IMR-90 (cell line): ENCODE measurements around the gene PRELID2. TPM values are rescaled to one million over a fixed set of nuclear protein-coding genes. Genes with fewer than 3 reads are reported as not detected.

ENCODE experiments used
- ATAC-seq: fragments of 200-7000 bp; cut with Tn5 transposase; 2 replicates; pipeline ENCODE4 v1.9.1; 2020; ENCODE audit warnings: low read depth, mild to moderate bottlenecking, moderate library complexity
- BruUV-seq: library from RNA; stranded (reverse); fragments of 400-500 nt; replicated peaks from 2 replicates; lab custom pipeline; 2021; lab: Mats Ljungman, UMichigan
- CTCF ChIA-PET: fragments of 300-600 bp; formaldehyde crosslinking; extraction: SDS; loops from one replicate; lab custom pipeline; 2021; ENCODE audit warnings: antibody characterized with exemption; lab: Yijun Ruan, JAX
- POLR2A ChIA-PET: fragments of 300-600 bp; sonication (Branson Sonifier 250); formaldehyde crosslinking; loops from one replicate; lab custom pipeline; 2022; ENCODE audit warnings: antibody characterized with exemption; ENCODE audit not compliant: unreplicated experiment; lab: Charles Lee
- DNase-seq: peaks from one replicate; pipeline ENCODE4 v3.0.0; 2013
- H2AFZ ChIP-seq: replicated peaks from 2 replicates; pipeline ENCODE3; 2013; ENCODE audit warnings: low read length, mild to moderate bottlenecking; ENCODE audit not compliant: poor library complexity
- H2AK5ac ChIP-seq: 2 replicates; pipeline ENCODE4 v1.6.1; 2013; ENCODE audit warnings: low read depth, low read length, inconsistent platforms
- H2AK9ac ChIP-seq: replicated peaks from 2 replicates; pipeline ENCODE3; 2013; ENCODE audit warnings: mild to moderate bottlenecking, low read depth, low read length, moderate library complexity; ENCODE audit not compliant: poor library complexity
- H2BK120ac ChIP-seq: 2 replicates; pipeline ENCODE4 v1.6.1; 2013; ENCODE audit warnings: low read depth, low read length, inconsistent platforms
- H2BK15ac ChIP-seq: 3 replicates; pipeline ENCODE4 v1.6.1; 2013; ENCODE audit warnings: low read depth, low read length, inconsistent platforms
- H2BK20ac ChIP-seq: 2 replicates; pipeline ENCODE4 v1.6.1; 2013; ENCODE audit warnings: low read depth, mild to moderate bottlenecking, inconsistent platforms, low read length, moderate library complexity
- H2BK5ac ChIP-seq: 2 replicates; pipeline ENCODE4 v1.6.1; 2013; ENCODE audit warnings: mild to moderate bottlenecking, low read depth, low read length, inconsistent platforms; ENCODE audit not compliant: poor library complexity, severe bottlenecking
- H3K14ac ChIP-seq: replicated peaks from 2 replicates; pipeline ENCODE4 v1.6.1; 2013; ENCODE audit warnings: low read depth, low read length, inconsistent platforms
- H3K18ac ChIP-seq: 2 replicates; pipeline ENCODE4 v1.6.1; 2013; ENCODE audit warnings: low read depth, low read length, control low read depth
- H3K23ac ChIP-seq: 2 replicates; pipeline ENCODE4 v1.6.1; 2013; ENCODE audit warnings: low read depth, low read length, inconsistent platforms
- H3K27ac ChIP-seq: 2 replicates; pipeline ENCODE4 v1.5.1; 2013; ENCODE audit warnings: mild to moderate bottlenecking, control low read depth, low read length; ENCODE audit not compliant: insufficient read depth
- H3K27me3 ChIP-seq: 2 replicates; pipeline ENCODE4 v1.6.1; 2013; ENCODE audit warnings: low read length; ENCODE audit not compliant: control insufficient read depth, insufficient read depth
- H3K36me3 ChIP-seq: 2 replicates; pipeline ENCODE4 v1.6.1; 2013; ENCODE audit warnings: low read length, mixed read lengths; ENCODE audit not compliant: control insufficient read depth, insufficient read depth
- H3K4ac ChIP-seq: 2 replicates; pipeline ENCODE4 v1.6.1; 2013; ENCODE audit warnings: low read depth, low read length, inconsistent platforms
- H3K4me1 ChIP-seq: 2 replicates; pipeline ENCODE4 v1.6.1; 2013; ENCODE audit warnings: low read length, mixed read lengths; ENCODE audit not compliant: control insufficient read depth, insufficient read depth
- H3K4me2 ChIP-seq: 2 replicates; pipeline ENCODE4 v1.6.1; 2013; ENCODE audit warnings: low read depth, mild to moderate bottlenecking, control low read depth, low read length, moderate library complexity
- H3K4me3 ChIP-seq: 2 replicates; pipeline ENCODE4 v1.5.1; 2013; ENCODE audit warnings: low read depth, mild to moderate bottlenecking, control low read depth, low read length, moderate library complexity; ENCODE audit not compliant: insufficient read depth
- H3K56ac ChIP-seq: 2 replicates; pipeline ENCODE4 v1.6.1; 2013; ENCODE audit warnings: low read length, inconsistent platforms; ENCODE audit not compliant: insufficient read depth; ENCODE audit errors: extremely low read depth
- H3K79me1 ChIP-seq, 2 experiments: 2 replicates each; pipeline ENCODE4 v1.6.1; 2013; ENCODE audit warnings: low read length in 2 of 2, inconsistent platforms in 1 of 2, low read depth in 1 of 2
- H3K9ac ChIP-seq: 2 replicates; pipeline ENCODE4 v1.6.1; 2013; ENCODE audit warnings: low read depth, low read length, control low read depth
- H3K9me1 ChIP-seq: 2 replicates; pipeline ENCODE4 v1.6.1; 2013; ENCODE audit warnings: low read length, inconsistent platforms; ENCODE audit not compliant: insufficient read depth
- H3K9me3 ChIP-seq: 2 replicates; pipeline ENCODE4 v1.6.1; 2013; ENCODE audit warnings: low read length; ENCODE audit not compliant: control insufficient read depth, insufficient read depth
- H4K20me1 ChIP-seq: 2 replicates; pipeline ENCODE4 v1.6.1; 2013; ENCODE audit warnings: low read length, inconsistent platforms; ENCODE audit not compliant: insufficient read depth
- H4K5ac ChIP-seq: 2 replicates; pipeline ENCODE4 v1.6.1; 2013; ENCODE audit warnings: mild to moderate bottlenecking, low read depth, low read length, control low read depth
- H4K8ac ChIP-seq, 2 experiments: 2 replicates each; pipeline ENCODE4 v1.6.1; 2013; ENCODE audit warnings: low read depth in 2 of 2, low read length in 2 of 2, control low read depth in 1 of 2, inconsistent platforms in 1 of 2
- H4K91ac ChIP-seq: 2 replicates; pipeline ENCODE4 v1.6.1; 2013; ENCODE audit warnings: low read depth, low read length, inconsistent platforms; ENCODE audit not compliant: insufficient read depth
- POLR2A ChIP-seq: IDR thresholded peaks from 2 replicates; pipeline ENCODE4 v1.6.1; 2012; ENCODE audit warnings: mild to moderate bottlenecking, low read depth, low read length
- WGBS, 2 experiments: methylation state at CpG; one replicate each; pipeline versions ENCODE4 v1.1.5 to v1.1.7; 2013; ENCODE audit warnings: missing lambda C conversion rate in 2 of 2; ENCODE audit not compliant: insufficient read length in 1 of 2; ENCODE audit errors: extremely low coverage in 2 of 2; 5-methylcytosine and 5-hydroxymethylcytosine counted together
- dilution Hi-C: fragments of 300-500 bp; cut with HindIII; formaldehyde crosslinking; loops from one replicate; pipeline ENCODE4 v1.14.3; 2018; ENCODE audit warnings: low sequenced_read_pairs; ENCODE audit not compliant: unreplicated experiment
- in situ Hi-C: fragments of 300-500 bp; cut with MboI; formaldehyde crosslinking; loops from 3 replicates; pipeline ENCODE4 v1.14.3; 2019; ENCODE audit warnings: low sequenced_read_pairs, inconsistent platforms, mixed read lengths
- intact Hi-C: fragments of 100-400 bp; cut with micrococcal nuclease; formaldehyde crosslinking; loops from 2 replicates; pipeline ENCODE4 v1.10.0; 2022
- polyA plus RNA-seq, 3 experiments: library from polyadenylated mRNA; depleted of rRNA; stranded (reverse); fragments of >200 nt; gene quantifications; 2 replicates each; pipeline ENCODE4 v1.2.3, GENCODE V29; 2012; ENCODE audit warnings: low replicate concordance in 1 of 3
- total RNA-seq: library from RNA; depleted of rRNA; stranded (reverse); fragments of >200 nt; gene quantifications from 2 replicates; pipeline ENCODE4 v1.2.3, GENCODE V29; 2012

PRELID2 gene
- total and polyA plus RNA-seq, 2 of the 4 experiments (the other 2 are of a cell fraction) = 4.9 to 8.6 TPM

GRCh38 chr5:145818604-145819003, 16.5 kb downstream of the PRELID2 start:
- ChIA-PET CTCF (no interaction called here), POLR2A (no interaction called here)
- in situ Hi-C loops = no loop called here
- no peak overlapping the region for H2BK15ac ChIP-seq
- DNase-seq (no peak), ATAC-seq (no peak)
- H3K79me1 ChIP-seq = no peaks in the 10 kb centered on the region; a peak in 1 of 4 replicates
- H3K27me3 ChIP-seq = no peaks in the 10 kb centered on the region
- dilution Hi-C loops = no loop called here
- H3K23ac ChIP-seq = no peak overlapping the region
- H4K8ac ChIP-seq = no peak overlapping the region
- H3K4me1 ChIP-seq = no peaks in the 10 kb centered on the region
- H2BK5ac ChIP-seq = no peak overlapping the region
- no peak overlapping the region for H3K9ac ChIP-seq
- H4K91ac ChIP-seq = no peak overlapping the region
- H4K20me1 ChIP-seq = no peaks in the 10 kb centered on the region
- no peak overlapping the region for H3K27ac ChIP-seq
- no peak overlapping the region for H2AFZ ChIP-seq
- no peak overlapping the region for H4K5ac ChIP-seq
- no peak overlapping the region for H3K4me3 ChIP-seq
- H3K4me2 ChIP-seq = no peak overlapping the region
- H3K18ac ChIP-seq = no peak overlapping the region
- no peaks in the 10 kb centered on the region; the same call in 1 of the 2 replicates for H3K9me1 ChIP-seq
- no TSS peak for BruUV-seq
- H2BK20ac ChIP-seq = no peak overlapping the region
- no peak overlapping the region for H3K56ac ChIP-seq
- H3K14ac ChIP-seq = no peak overlapping the region
- no peak overlapping the region for H2AK5ac ChIP-seq
- WGBS, 2 experiments = no CpG with 5 or more reads among the region's 4 CpGs
- intact Hi-C loops = no loop called here
- no peak overlapping the region for H3K4ac ChIP-seq
- H3K36me3 ChIP-seq = peaks cover 2% of the 10 kb centered on the region; the same call in 1 of the 2 replicates
- H2AK9ac ChIP-seq = no peak overlapping the region
- no peak for TF ChIP-seq POLR2A
- no peak overlapping the region for H2BK120ac ChIP-seq
- no peaks in the 10 kb centered on the region for H3K9me3 ChIP-seq
